Adipocyte (in vitro differentiated cells): ENCODE measurements around the gene TANC1.

Experiments used
- DNase-seq: peaks from one replicate; pipeline ENCODE4 v3.0.0-alpha.2; 2015; ENCODE audit warnings: low read depth
- H3K27me3 ChIP-seq: replicated peaks from 2 replicates; pipeline ENCODE4 v1.7.0; 2013; ENCODE audit warnings: mild to moderate bottlenecking, low read length, moderate library complexity; ENCODE audit not compliant: control insufficient read depth, insufficient read depth
- H3K36me3 ChIP-seq: 2 replicates; pipeline ENCODE4 v1.7.0; 2013; ENCODE audit warnings: low read length, mild to moderate bottlenecking, moderate library complexity; ENCODE audit not compliant: control insufficient read depth, insufficient read depth, severe bottlenecking
- H3K4me1 ChIP-seq: 2 replicates; pipeline ENCODE4 v1.7.0; 2013; ENCODE audit warnings: mild to moderate bottlenecking, low read length, moderate library complexity; ENCODE audit not compliant: control insufficient read depth, insufficient read depth
- H3K4me3 ChIP-seq: 2 replicates; pipeline ENCODE4 v1.7.0; 2013; ENCODE audit warnings: mild to moderate bottlenecking, low read length, moderate library complexity
- H3K9ac ChIP-seq: 2 replicates; pipeline ENCODE4 v1.7.0; 2013; ENCODE audit warnings: mild to moderate bottlenecking, low read length, moderate library complexity
- H3K9me3 ChIP-seq: 2 replicates; pipeline ENCODE4 v1.7.0; 2013; ENCODE audit warnings: mild to moderate bottlenecking, low read length, moderate library complexity; ENCODE audit not compliant: control insufficient read depth

Gene TANC1

DNA sequence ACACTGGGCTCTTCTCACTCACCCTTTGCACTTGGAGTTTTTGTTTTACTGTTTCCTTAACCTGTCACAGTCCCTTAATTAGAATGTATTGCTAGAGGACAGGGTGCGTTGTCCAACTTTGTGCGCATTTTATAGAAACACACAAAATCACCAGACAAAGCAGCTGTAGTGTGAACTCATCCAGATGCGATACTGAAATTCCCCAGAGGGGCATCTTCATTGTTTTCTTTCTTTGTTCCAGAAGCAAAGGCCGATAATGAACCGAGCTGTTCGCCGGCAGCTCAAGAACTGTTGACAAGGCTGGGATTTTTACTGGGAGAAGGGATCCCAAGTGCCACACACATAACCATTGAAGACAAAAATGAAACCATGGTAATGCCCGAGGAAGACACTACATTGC is 180.5 kb downstream of the TANC1 start:
- peaks cover 25% of the 10 kb centered on the region for H3K36me3 ChIP-seq
- no peak overlapping the region for H3K9ac ChIP-seq
- H3K9me3 ChIP-seq: no peaks in the 10 kb centered on the region
- H3K4me1 ChIP-seq: peaks cover 27% of the 10 kb centered on the region
- no peaks in the 10 kb centered on the region for H3K27me3 ChIP-seq
- DNase-seq: no peak
- no peak overlapping the region for H3K4me3 ChIP-seq

DNA sequence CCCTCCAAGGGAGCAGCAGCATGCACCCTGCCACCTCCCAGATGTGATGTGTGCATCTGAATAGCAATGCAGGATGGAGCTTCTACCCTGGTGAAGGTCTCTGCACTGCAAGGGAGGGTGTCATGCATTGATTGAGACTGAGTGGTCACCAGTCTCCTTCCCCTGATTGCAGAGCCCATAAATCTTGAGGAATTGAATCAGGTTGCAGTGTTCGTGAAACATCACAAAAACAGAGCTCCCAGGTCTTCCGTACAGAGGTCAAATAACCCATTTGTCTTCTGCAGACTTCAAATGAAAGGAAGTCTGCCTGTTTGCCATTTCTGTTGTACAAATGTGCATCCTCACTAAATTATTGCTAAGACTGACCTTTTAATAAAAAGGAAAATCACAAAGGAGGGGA is 181.3 kb downstream of the TANC1 start:
- Histone ChIP-seq H3K4me3 (no peak overlapping the region), H3K4me1 (peaks cover 35% of the 10 kb centered on the region), H3K9ac (no peak overlapping the region), H3K36me3 (peaks cover 25% of the 10 kb centered on the region), H3K27me3 (no peaks in the 10 kb centered on the region), H3K9me3 (no peaks in the 10 kb centered on the region)
- no peak for DNase-seq

DNA sequence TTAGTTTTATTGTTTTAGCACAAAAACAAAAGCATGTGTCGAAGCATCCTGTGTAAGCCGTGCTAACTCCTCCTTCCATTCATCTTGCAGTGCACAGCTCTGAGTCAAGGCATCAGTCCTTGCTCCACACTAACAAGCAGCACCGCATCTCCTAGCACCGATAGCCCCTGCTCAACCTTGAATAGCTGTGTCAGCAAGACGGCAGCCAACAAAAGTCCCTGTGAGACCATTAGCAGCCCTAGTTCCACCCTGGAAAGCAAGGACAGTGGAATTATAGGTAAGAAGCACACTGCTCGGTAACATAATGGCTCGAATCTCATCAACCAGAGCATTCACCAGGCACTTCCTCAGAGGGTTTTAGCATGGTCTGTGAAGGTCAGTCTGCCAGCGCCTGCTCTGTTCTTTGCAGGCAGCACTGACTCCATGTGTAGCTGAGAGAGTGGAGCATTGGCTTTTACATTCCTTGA is 181.9 kb downstream of the TANC1 start:
- no peaks in the 10 kb centered on the region for H3K9me3 ChIP-seq
- H3K4me1 ChIP-seq: peaks cover 36% of the 10 kb centered on the region
- H3K9ac ChIP-seq: no peak overlapping the region
- H3K36me3 ChIP-seq: peaks cover 25% of the 10 kb centered on the region
- no peaks in the 10 kb centered on the region for H3K27me3 ChIP-seq
- no peak overlapping the region for H3K4me3 ChIP-seq
- DNase-seq: no peak

DNA sequence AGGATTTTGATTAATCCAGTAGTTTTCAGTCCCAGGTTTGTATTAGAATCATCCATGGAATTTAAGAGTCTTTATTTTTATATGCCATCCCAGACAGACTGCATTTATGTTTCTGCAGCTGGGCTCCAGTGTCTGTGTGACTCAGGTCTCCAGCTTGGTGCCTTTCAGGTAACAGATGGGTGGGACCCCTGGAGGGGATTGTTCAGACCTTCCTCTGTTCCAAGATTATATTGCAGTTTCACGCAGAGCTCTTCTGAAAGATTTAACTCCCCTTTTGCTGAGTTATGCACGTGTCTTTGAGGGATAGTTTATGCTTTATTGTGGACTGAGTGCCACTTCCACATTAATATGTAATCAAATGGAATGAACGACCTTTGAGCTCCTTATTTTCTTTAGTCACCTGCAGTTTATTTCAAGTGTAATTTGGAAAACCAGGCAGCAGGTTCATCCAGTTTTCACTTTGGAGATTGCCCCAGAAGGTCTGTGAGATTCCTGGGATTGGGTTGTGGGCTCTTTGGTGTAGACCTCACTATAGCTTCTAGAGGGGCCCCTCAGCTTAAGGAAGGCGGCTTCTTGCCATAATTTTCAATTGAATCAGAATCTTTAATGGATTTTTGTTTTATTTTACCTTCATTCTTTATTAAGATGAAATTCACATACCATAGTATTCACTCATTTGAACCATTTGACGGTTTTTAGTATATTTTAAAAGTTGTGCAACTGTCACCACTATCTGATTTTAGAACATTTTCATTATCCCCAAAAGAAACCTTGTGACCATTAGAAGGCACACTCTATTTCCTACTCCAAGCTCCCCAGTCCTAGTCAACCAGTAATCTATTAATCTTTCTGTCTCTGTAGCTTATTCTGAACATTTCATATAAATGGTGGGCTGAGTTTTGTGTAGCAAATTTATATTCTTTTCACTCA is 183.0 kb downstream of the TANC1 start:
- H3K4me3 ChIP-seq: no peak overlapping the region
- H3K9ac ChIP-seq: no peak overlapping the region
- peaks cover 36% of the 10 kb centered on the region for H3K4me1 ChIP-seq
- H3K9me3 ChIP-seq: no peaks in the 10 kb centered on the region
- peaks cover 25% of the 10 kb centered on the region for H3K36me3 ChIP-seq
- no peaks in the 10 kb centered on the region for H3K27me3 ChIP-seq
- DNase-seq: no peak

DNA sequence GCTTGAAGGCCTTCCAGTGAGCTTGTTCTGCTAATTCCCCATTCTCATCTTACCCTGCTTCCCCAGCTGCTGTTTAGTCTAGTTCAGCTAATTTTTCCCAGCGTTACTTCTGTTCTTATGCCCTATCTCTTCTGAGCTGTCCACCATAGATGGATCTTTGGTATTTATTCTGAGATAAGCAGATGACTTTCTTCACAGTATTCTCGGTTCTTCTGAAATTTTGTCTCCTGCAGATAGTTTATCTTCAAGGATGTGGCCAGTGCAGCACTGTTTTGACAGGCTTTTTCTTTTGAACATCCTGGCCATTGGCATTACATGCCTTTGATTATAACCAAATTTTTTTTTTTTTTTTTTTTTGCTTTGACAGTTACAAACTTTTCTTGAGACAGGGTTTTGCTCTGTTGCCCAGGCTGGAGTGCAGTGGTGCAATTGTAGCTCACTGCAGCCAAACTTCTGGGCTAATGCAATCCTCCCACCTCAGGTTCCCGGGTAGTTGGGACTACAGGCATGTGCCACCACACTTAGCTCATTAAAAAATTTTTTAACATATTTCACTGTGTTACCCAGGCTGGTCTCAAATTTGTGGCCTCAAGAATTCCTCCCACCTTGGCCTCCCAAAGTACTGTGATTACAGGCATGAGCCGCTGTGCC is 183.8 kb downstream of the TANC1 start:
- no peak for DNase-seq
- H3K4me1 ChIP-seq: peaks cover 33% of the 10 kb centered on the region
- H3K27me3 ChIP-seq: no peaks in the 10 kb centered on the region
- no peak overlapping the region for H3K9ac ChIP-seq
- peaks cover 25% of the 10 kb centered on the region for H3K36me3 ChIP-seq
- no peak overlapping the region for H3K4me3 ChIP-seq
- H3K9me3 ChIP-seq: no peaks in the 10 kb centered on the region

DNA sequence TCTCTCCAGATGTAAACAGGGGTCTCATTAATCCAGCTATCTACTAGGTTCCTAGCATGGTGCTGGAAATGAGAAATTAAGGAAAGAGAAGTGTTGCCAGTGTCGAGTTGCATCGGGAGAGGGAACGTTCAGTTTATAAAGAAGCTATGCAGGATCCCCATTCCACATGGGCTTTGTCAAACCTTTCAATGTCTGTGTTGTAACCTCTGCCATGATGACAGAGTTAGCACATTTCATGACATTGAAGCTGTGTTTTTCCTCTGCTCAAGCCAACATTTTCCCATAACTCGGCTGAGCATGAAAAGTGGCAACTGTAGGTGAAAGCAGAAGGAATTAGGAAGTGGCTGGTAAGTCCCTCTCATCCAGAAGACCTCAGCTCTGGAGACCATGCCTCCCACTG is 184.6 kb downstream of the TANC1 start:
- H3K4me1 ChIP-seq: peaks cover 33% of the 10 kb centered on the region
- H3K36me3 ChIP-seq: peaks cover 25% of the 10 kb centered on the region

DNA sequence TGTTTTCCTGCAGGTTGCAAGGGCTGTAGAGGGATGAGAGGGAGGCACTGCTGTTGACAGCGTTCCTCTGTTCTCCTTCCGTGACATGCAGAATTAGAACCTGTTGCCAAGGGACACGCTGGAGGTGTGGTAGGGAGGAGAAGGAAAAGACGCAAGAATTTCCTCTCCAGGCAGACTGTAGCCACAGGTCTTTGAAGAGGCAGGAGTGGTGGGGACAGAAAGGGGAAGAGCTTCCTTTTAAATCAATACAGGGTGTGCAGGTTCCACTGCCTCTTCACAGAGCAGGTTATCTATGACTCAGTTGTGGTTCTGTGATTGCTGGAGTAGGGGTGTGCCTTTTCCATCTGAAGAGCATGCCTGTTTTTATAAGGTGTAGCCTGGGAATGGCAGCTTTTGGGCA is 185.0 kb downstream of the TANC1 start:
- peaks cover 25% of the 10 kb centered on the region for H3K36me3 ChIP-seq
- no peaks in the 10 kb centered on the region for H3K9me3 ChIP-seq
- peaks cover 33% of the 10 kb centered on the region for H3K4me1 ChIP-seq
- no peak overlapping the region for H3K9ac ChIP-seq
- no peak for DNase-seq
- H3K27me3 ChIP-seq: no peaks in the 10 kb centered on the region
- H3K4me3 ChIP-seq: no peak overlapping the region

More for the DNA sequence above, 184.6 kb downstream of the TANC1 start:
- Histone ChIP-seq H3K9ac (no peak overlapping the region), H3K9me3 (no peaks in the 10 kb centered on the region), H3K27me3 (no peaks in the 10 kb centered on the region), H3K4me3 (no peak overlapping the region)
- DNase-seq: no peak

DNA sequence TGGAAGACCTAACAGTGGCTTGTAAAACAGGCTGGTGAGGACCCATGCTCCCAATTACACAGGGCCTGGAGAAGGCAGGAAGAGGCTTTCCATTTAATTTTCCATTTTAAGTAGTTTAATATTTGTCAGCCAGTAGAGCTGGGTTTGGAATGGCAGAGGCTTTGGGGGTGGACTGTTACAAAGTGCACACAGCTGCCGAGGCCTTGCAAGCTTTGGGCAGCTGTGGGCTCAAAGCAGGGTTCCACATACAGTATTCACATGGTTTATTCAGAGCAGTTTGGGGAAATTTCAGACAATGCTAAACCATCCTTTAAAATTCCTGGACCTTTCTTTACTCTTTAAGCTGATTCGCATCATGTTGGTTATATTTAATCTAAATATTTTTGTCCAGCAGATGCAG is 185.5 kb downstream of the TANC1 start:
- H3K4me1 ChIP-seq: peaks cover 33% of the 10 kb centered on the region

DNA sequence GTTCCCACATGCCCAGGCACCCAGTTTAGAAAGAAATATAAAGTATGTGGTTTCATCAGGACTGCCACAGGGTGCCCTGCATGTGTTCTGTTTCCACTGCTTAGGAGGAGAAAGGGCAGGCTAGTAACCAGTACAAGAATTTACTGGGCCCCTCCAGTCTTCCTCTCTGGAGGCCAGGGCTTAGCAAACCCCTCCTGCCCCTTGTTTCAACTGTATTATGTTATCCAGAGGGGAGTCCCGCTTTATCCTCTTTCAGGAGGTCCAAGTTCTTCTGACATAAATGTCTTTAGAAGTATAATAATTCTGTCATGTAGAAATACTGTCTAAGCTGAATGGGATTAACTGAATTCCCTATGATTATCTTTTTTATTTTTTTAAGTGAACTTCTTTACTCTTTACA is 185.9 kb downstream of the TANC1 start:
- Histone ChIP-seq H3K4me3 (no peak overlapping the region), H3K27me3 (no peaks in the 10 kb centered on the region), H3K36me3 (peaks cover 25% of the 10 kb centered on the region), H3K9ac (no peak overlapping the region), H3K4me1 (peaks cover 33% of the 10 kb centered on the region), H3K9me3 (no peaks in the 10 kb centered on the region)
- no peak for DNase-seq

More for the DNA sequence above, 185.5 kb downstream of the TANC1 start:
- Histone ChIP-seq H3K9me3 (no peaks in the 10 kb centered on the region), H3K27me3 (no peaks in the 10 kb centered on the region), H3K4me3 (no peak overlapping the region), H3K36me3 (peaks cover 25% of the 10 kb centered on the region), H3K9ac (no peak overlapping the region)
- no peak for DNase-seq

DNA sequence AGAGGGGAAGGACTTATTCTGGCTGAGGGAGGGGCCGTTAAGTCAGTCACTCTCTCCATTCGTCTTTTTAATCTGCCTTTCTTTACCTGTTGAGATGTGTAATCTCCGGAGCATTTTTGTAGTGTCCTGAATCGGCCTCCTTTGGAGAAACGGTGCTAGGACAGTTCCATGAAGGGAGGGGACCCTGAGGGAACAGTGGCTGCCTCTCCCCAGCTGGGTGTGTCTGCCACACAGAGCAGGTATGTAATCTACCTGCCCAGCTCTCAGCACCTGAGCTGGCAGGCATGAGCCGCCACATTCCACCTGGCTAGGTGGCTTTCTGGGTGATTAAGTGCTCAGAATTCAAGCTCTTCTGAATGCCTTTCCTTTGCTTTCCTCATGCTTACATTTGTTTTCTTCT is 186.9 kb downstream of the TANC1 start:
- H3K4me3 ChIP-seq: no peak overlapping the region
- H3K4me1 ChIP-seq: peaks cover 33% of the 10 kb centered on the region
- H3K27me3 ChIP-seq: no peaks in the 10 kb centered on the region
- H3K9me3 ChIP-seq: no peaks in the 10 kb centered on the region
- no peak for DNase-seq
- no peak overlapping the region for H3K9ac ChIP-seq
- peaks cover 24% of the 10 kb centered on the region for H3K36me3 ChIP-seq

DNA sequence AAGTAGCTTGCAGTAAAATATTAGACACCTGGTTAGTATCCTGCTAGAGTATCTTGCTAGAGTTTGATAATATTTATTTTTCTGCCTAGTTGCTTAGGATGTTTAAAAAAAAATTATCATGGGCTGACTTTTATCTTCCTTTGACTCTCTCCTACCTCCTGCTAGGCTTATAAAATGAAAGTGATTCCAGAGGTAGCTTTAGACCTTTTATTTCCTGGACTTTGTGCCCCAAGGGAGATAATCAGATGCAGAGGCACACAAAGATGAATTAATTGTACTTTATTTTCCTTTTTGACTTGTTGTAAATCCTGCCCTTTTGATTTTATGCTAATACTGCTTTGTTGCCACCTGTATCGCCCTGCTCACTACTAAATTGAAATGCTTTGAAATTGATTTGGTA is 187.4 kb downstream of the TANC1 start:
- Histone ChIP-seq H3K9me3 (no peaks in the 10 kb centered on the region), H3K36me3 (peaks cover 20% of the 10 kb centered on the region), H3K4me1 (peaks cover 33% of the 10 kb centered on the region), H3K27me3 (no peaks in the 10 kb centered on the region), H3K4me3 (no peak overlapping the region), H3K9ac (no peak overlapping the region)
- DNase-seq: no peak
